ENCODE results near the gene GAS7.

DNA sequence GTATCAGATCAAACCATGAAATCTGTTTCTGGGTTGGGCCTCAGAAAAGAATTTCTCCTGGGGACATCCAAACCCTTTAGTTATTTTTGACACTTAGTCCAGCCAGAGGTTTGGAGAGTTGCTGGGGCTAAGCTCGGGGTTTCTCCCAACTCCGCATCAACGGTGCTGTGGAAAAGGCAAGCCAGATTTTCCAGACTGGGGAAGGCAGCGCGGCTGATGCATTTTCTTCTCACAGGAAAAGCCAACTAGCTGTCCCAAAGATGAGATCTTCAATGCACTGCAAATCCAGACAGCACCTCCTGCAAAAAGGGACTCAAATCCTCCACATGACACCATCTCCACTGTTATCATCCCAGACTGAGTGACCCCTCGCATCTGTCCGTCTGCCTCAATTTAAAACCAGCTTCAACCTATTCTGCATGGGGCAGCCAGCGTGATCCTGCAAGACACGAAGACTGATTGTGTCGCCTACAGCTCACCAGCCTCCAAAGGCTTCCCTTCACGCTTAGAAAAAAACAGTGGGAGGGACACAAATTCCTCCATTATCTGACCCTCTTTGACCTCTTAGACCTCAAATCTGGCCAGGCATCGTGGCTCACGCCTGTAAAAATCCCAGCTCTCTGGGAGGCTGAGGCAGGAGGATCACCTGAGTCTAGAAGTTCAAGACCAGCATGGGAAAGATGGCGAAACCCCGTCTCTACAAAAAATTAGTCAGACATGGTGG, 62.0 kb downstream of the GAS7 start:
- TF ChIP-seq, protein P1, sequence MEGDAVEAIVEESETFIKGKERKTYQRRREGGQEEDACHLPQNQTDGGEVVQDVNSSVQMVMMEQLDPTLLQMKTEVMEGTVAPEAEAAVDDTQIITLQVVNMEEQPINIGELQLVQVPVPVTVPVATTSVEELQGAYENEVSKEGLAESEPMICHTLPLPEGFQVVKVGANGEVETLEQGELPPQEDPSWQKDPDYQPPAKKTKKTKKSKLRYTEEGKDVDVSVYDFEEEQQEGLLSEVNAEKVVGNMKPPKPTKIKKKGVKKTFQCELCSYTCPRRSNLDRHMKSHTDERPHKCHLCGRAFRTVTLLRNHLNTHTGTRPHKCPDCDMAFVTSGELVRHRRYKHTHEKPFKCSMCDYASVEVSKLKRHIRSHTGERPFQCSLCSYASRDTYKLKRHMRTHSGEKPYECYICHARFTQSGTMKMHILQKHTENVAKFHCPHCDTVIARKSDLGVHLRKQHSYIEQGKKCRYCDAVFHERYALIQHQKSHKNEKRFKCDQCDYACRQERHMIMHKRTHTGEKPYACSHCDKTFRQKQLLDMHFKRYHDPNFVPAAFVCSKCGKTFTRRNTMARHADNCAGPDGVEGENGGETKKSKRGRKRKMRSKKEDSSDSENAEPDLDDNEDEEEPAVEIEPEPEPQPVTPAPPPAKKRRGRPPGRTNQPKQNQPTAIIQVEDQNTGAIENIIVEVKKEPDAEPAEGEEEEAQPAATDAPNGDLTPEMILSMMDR (IDR thresholded peaks at IDR 0.05) = no peak
- no peak for TF ChIP-seq POLR2A (IDR thresholded peaks at IDR 0.05)
- TF ChIP-seq EP300 (IDR thresholded peaks at IDR 0.05) = no peak
- no peak for TF ChIP-seq POLR2AphosphoS5 (IDR thresholded peaks at IDR 0.05)

Data from gastroesophageal sphincter (tissue), 3 donors.